Left ventricle myocardium superior (tissue), 1 donor: Measurements from ENCODE around the gene ACADS. TPM values are rescaled to one million over a fixed set of nuclear protein-coding genes. Genes with fewer than 3 reads are reported as not detected.
A peak's percentile ranks its signal among the peaks of the same experiment; 100 is the strongest.

ENCODE experiments used
- ATAC-seq: fragments of 200-7000 bp; cut with Tn5 transposase; one replicate; pipeline ENCODE4 v1.9.1; 2020; ENCODE audit warnings: mild to moderate bottlenecking, moderate library complexity
- DNase-seq: peaks from one replicate; pipeline ENCODE4 v3.0.0-alpha.2; 2020
- intact Hi-C: fragments of 100-400 bp; cut with micrococcal nuclease; formaldehyde crosslinking; loops from one replicate; pipeline ENCODE4 v1.11.0; 2022
- total RNA-seq: library from RNA; stranded (reverse); fragmentation: NEBNext Ultra II Directional; extraction: Animal tissue kit (Norgen Biotek cat#: 25700); gene quantifications from one replicate; pipeline ENCODE4 v1.2.1, GENCODE V29; 2021
- donor health status: DM: no; HTN: yes; CAD: no; lungs with severe emphysema.

ACADS gene
- total RNA-seq, 1 donor from 2014 or later = 108 TPM

GRCh38 chr12:120697344-120697743, 28.3 kb upstream of the ACADS start:
- ATAC-seq (no peak), DNase-seq (no peak)
- intact Hi-C loops = no loop called here

- intact Hi-C loops = no loop called here
- DNase-seq (no peak), ATAC-seq (peak; percentile 44)
Measured at GRCh38 chr12:120698665-120699064, 27.0 kb upstream of the ACADS start.

GRCh38 chr12:120699553-120699952, 26.1 kb upstream of the ACADS start:
- DNase-seq (no peak), ATAC-seq (no peak)
- intact Hi-C loops = no loop called here

- ATAC-seq = peak; percentile 67
- intact Hi-C loops = no loop called here
- DNase-seq = no peak
Measured at GRCh38 chr12:120700886-120701285, 24.7 kb upstream of the ACADS start.

GRCh38 chr12:120702637-120703036, 23.0 kb upstream of the ACADS start:
- no peak for ATAC-seq
- DNase-seq = no peak
- intact Hi-C loops = no loop called here

GRCh38 chr12:120703311-120703942, 22.2 kb upstream of the ACADS start:
- DNase-seq (no peak), ATAC-seq (peak; percentile 16)

GRCh38 chr12:120705618-120706017, 20.0 kb upstream of the ACADS start:
- DNase-seq (no peak), ATAC-seq (no peak)
- intact Hi-C loops = no loop called here

More at GRCh38 chr12:120703311-120703942, 22.2 kb upstream of the ACADS start:
- intact Hi-C loops = no loop called here

- ATAC-seq (no peak), DNase-seq (no peak)
- intact Hi-C loops = no loop called here
Measured at GRCh38 chr12:120706029-120706428, 19.6 kb upstream of the ACADS start.

GRCh38 chr12:120708651-120709050, 17.0 kb upstream of the ACADS start:
- intact Hi-C loops = no loop called here
- ATAC-seq (no peak), DNase-seq (no peak)

GRCh38 chr12:120710031-120710804, 15.4 kb upstream of the ACADS start, which contains the start of gene UNC119B:
TSS of gene UNC119B (plus strand) at chr12:120710458. CDS start at chr12:120710475, 17 bp downstream.
- intact Hi-C loops = no loop called here
- ATAC-seq (peak; percentile 95), DNase-seq (peak; percentile 89)

GRCh38 chr12:120710805-120711296, 14.8 kb upstream of the ACADS start:
- intact Hi-C loops = no loop called here
- DNase-seq (no peak), ATAC-seq (peak; percentile 23)

GRCh38 chr12:120711411-120711810, 14.2 kb upstream of the ACADS start:
- no peak for DNase-seq
- no peak for ATAC-seq
- intact Hi-C loops = no loop called here

GRCh38 chr12:120712610-120713009, 13.0 kb upstream of the ACADS start:
- ATAC-seq = no peak
- intact Hi-C loops = loop anchor here (2.0 kb wide), 1 partner anchor 64 kb away; no protein-coding TSS in a partner anchor
- DNase-seq = no peak

- peak; percentile 57 for DNase-seq
- intact Hi-C loops = loop anchor here (2.0 kb wide), 1 partner anchor 65 kb away; no protein-coding TSS in a partner anchor
- ATAC-seq = peak; percentile 67
Measured at GRCh38 chr12:120713861-120714482, 11.7 kb upstream of the ACADS start.

- ATAC-seq (no peak), DNase-seq (no peak)
Measured at GRCh38 chr12:120718055-120718454, 7.6 kb upstream of the ACADS start.

GRCh38 chr12:120719072-120719471, 6.6 kb upstream of the ACADS start:
- DNase-seq = no peak
- ATAC-seq = no peak
- intact Hi-C loops = no loop called here

More at GRCh38 chr12:120718055-120718454, 7.6 kb upstream of the ACADS start:
- intact Hi-C loops = no loop called here

GRCh38 chr12:120719496-120720233, 6.0 kb upstream of the ACADS start:
- DNase-seq (no peak), ATAC-seq (peak; percentile 11)
- intact Hi-C loops = no loop called here

- no peak for DNase-seq
- intact Hi-C loops = no loop called here
- peak; percentile 71 for ATAC-seq
Measured at GRCh38 chr12:120720234-120720986, 5.2 kb upstream of the ACADS start.
